LoVo (cell line): ENCODE data around the gene RBM44.

Experiments
- DNase-seq: peaks from one replicate; pipeline ENCODE4 v3.0.0-alpha.2; 2016; ENCODE audit warnings: low spot score

The RBM44 gene

GRCh38 chr2:237870126-237870525, 71.5 kb downstream of the RBM44 start:
- no peak for DNase-seq

GRCh38 chr2:237870754-237871651, 72.4 kb downstream of the RBM44 start:
- no peak for DNase-seq

- DNase-seq, result no peak
Observed at GRCh38 chr2:237872178-237872887, 73.8 kb downstream of the RBM44 start.

GRCh38 chr2:237873421-237873831, 74.8 kb downstream of the RBM44 start:
- no peak for DNase-seq

- DNase-seq, result no peak
Observed at GRCh38 chr2:237873897-237874551, 75.4 kb downstream of the RBM44 start.

GRCh38 chr2:237874585-237875161, 76.1 kb downstream of the RBM44 start:
- no peak for DNase-seq

- no peak for DNase-seq
Observed at GRCh38 chr2:237875256-237876060, 76.9 kb downstream of the RBM44 start.

- DNase-seq, result no peak
Observed at GRCh38 chr2:237876061-237876526, 77.5 kb downstream of the RBM44 start.

GRCh38 chr2:237876532-237876931, 78.0 kb downstream of the RBM44 start:
- DNase-seq, result no peak

GRCh38 chr2:237876951-237877491, 78.4 kb downstream of the RBM44 start:
- DNase-seq, result no peak

- no peak for DNase-seq
Observed at GRCh38 chr2:237877576-237878307, 79.2 kb downstream of the RBM44 start.

GRCh38 chr2:237878321-237879057, 79.9 kb downstream of the RBM44 start:
- no peak for DNase-seq

- DNase-seq, result no peak
Observed at GRCh38 chr2:237879058-237879430, 80.5 kb downstream of the RBM44 start.

GRCh38 chr2:237879991-237880560, 81.5 kb downstream of the RBM44 start:
- DNase-seq, result no peak

- DNase-seq, result no peak
Observed at GRCh38 chr2:237882510-237883481, 84.2 kb downstream of the RBM44 start.

- DNase-seq, result no peak
Observed at GRCh38 chr2:237883951-237884446, 85.4 kb downstream of the RBM44 start.

GRCh38 chr2:237884681-237885080, 86.1 kb downstream of the RBM44 start:
- no peak for DNase-seq
